AG20443 (cell line): ENCODE data around the gene DEFB125.
"Not testable (repeated sequence)": the region's sequence is repeated elsewhere in the genome, so short reads cannot be mapped to it uniquely, and the experiment has no call there.

Experiments
- DNase-seq: peaks from one replicate; pipeline ENCODE4 v3.0.0; 2012; ENCODE audit warnings: low spot score, mixed read lengths

Gene DEFB125

GRCh38 chr20:87401-87800 lies at the start of gene DEFB125:
TSS of gene DEFB125 (plus strand) at chr20:87672. CDS start at chr20:87710, 38 bp downstream.
- no peak for DNase-seq

- DNase-seq = no peak
Observed at GRCh38 chr20:60035-60918, 27.2 kb upstream of the DEFB125 start.

GRCh38 chr20:61230-61629 lies 26.2 kb upstream of the DEFB125 start:
- DNase-seq = no peak

GRCh38 chr20:61757-62156 lies 25.7 kb upstream of the DEFB125 start:
- no peak for DNase-seq

GRCh38 chr20:62487-62886 lies 25.0 kb upstream of the DEFB125 start:
- DNase-seq = no peak

- no peak for DNase-seq
Observed at GRCh38 chr20:64026-64603, 23.4 kb upstream of the DEFB125 start.

- no peak for DNase-seq
Observed at GRCh38 chr20:64766-65322, 22.6 kb upstream of the DEFB125 start.

- DNase-seq = no peak
Observed at GRCh38 chr20:77231-77630, 10.2 kb upstream of the DEFB125 start.

- no peak for DNase-seq
Observed at GRCh38 chr20:78338-78737, 9.1 kb upstream of the DEFB125 start.

GRCh38 chr20:79565-79964 lies 7.9 kb upstream of the DEFB125 start:
- no peak for DNase-seq

- DNase-seq = no peak
Observed at GRCh38 chr20:90651-91050, 3.2 kb downstream of the DEFB125 start.

- no peak for DNase-seq
Observed at GRCh38 chr20:93641-94040, 6.2 kb downstream of the DEFB125 start.

GRCh38 chr20:95215-95614 lies 7.7 kb downstream of the DEFB125 start:
- no peak for DNase-seq

GRCh38 chr20:97691-98090 lies 10.2 kb downstream of the DEFB125 start:
- not testable (repeated sequence) for DNase-seq

GRCh38 chr20:101975-102374 lies 14.5 kb downstream of the DEFB125 start:
- DNase-seq = no peak

GRCh38 chr20:103456-103855 lies 16.0 kb downstream of the DEFB125 start:
- no peak for DNase-seq

GRCh38 chr20:112396-112795 lies 24.9 kb downstream of the DEFB125 start:
- no peak for DNase-seq

- DNase-seq = no peak
Observed at GRCh38 chr20:117518-117917, 30.0 kb downstream of the DEFB125 start.

GRCh38 chr20:129786-130323 lies 42.4 kb downstream of the DEFB125 start:
- DNase-seq = not testable (repeated sequence)

GRCh38 chr20:137668-138490 lies 50.4 kb downstream of the DEFB125 start:
- no peak for DNase-seq

GRCh38 chr20:142290-142689 lies 54.8 kb downstream of the DEFB125 start, which contains the start of gene DEFB126:
TSS of gene DEFB126 (plus strand) at chr20:142590. CDS start at chr20:142629, 39 bp downstream.
- DNase-seq = no peak

GRCh38 chr20:145877-146276 lies 58.4 kb downstream of the DEFB125 start:
- no peak for DNase-seq
